ENCODE data around the gene UBR7.

DNA sequence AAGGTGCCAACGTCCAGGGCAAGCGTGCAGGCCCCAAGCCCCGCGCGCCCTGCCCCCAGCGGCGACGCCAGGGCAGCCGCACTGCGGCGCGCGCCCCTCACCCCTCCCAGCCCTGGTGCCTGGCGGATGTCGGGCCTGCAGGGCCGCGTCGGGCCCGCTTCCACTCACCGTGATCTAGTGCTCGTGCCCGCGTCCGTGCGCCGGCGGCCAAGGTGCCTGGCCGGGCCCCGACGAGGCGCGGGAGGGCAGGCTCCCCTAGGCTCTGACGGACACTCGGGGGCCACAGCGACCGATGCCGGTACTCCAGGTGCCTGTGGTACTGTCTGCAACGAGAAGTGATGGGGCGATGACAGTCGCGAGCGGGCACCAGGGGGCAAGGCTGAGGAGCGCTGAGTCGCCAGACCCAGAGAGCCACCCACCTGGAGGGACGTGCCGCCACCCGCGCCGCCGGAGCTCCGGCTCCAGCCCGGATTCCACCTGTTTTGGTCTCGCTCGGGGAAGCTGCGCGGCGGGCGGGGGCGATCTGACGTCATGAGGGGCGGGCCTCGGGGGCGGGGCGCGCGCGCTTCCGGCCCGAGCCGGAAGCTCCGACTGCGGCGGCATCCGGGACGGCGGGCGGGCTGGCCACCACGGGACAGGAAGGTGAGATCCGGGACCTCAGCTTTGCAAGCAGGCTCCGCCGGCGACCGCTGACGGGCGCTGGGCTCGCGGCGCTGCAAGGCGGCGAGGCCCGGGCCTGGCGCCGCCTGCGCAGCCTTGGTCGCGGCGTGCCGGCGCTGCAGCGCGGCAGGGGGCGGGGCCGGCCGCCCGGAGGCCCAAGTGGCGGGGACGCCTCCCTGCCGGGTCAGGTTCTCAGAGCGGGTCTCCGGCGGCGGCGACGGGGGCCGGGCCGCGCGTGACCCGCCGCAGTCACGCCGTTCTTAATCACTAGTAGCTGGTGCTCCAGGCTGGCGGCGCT is 22.4 kb upstream of the UBR7 start, which contains the start of the genes LYSET and MOAP1:
- TF ChIP-seq, protein P1, sequence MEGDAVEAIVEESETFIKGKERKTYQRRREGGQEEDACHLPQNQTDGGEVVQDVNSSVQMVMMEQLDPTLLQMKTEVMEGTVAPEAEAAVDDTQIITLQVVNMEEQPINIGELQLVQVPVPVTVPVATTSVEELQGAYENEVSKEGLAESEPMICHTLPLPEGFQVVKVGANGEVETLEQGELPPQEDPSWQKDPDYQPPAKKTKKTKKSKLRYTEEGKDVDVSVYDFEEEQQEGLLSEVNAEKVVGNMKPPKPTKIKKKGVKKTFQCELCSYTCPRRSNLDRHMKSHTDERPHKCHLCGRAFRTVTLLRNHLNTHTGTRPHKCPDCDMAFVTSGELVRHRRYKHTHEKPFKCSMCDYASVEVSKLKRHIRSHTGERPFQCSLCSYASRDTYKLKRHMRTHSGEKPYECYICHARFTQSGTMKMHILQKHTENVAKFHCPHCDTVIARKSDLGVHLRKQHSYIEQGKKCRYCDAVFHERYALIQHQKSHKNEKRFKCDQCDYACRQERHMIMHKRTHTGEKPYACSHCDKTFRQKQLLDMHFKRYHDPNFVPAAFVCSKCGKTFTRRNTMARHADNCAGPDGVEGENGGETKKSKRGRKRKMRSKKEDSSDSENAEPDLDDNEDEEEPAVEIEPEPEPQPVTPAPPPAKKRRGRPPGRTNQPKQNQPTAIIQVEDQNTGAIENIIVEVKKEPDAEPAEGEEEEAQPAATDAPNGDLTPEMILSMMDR (conservative IDR thresholded peaks at IDR 0.05 in 1 of 2, IDR thresholded peaks at IDR 0.05 in 1 of 2; ENCODE audit: extremely low read depth in 1 of 2, insufficient read depth in 1 of 2, low read depth in 1 of 2, low read length in 2 of 2) = peak in 1 of 2 donors; percentile 13
- TF ChIP-seq EZH2 (IDR thresholded peaks at IDR 0.05; ENCODE audit: borderline replicate concordance, low read length) = no peak
